Spleen (tissue), 11 donors: ENCODE measurements around the gene ATRN. TPM values are rescaled to one million over a fixed set of nuclear protein-coding genes. Genes with fewer than 3 reads are reported as not detected.

Experiments
- DNase-seq: peaks from one replicate; pipeline ENCODE4 v3.0.0-alpha.2; 2020
- H3K27ac ChIP-seq, 8 donors: fragments of 200-600 bp; sonication (generic) in 7 of 8; 1 replicate in 4 of 8; 2 replicates in 4 of 8; pipeline versions ENCODE4 v1.5.0 to v1.8.0; 2016 to 2021; ENCODE audit warnings: inconsistent platforms in 4 of 8, mild to moderate bottlenecking in 4 of 8, moderate library complexity in 1 of 8
- H3K27me3 ChIP-seq, 7 donors: fragments of 200-600 bp; sonication (generic) in 6 of 7; replicated peaks in 1 of 7; 1 replicate in 4 of 7; 2 replicates in 3 of 7; pipeline versions ENCODE4 v1.5.0 to v1.8.0; 2016 to 2021; ENCODE audit warnings: inconsistent platforms in 3 of 7, mild to moderate bottlenecking in 1 of 7
- H3K36me3 ChIP-seq, 6 donors: fragments of 200-600 bp; sonication (generic) in 5 of 6; 1 replicate in 4 of 6; 2 replicates in 2 of 6; pipeline versions ENCODE4 v1.5.0 to v1.8.0; 2016 to 2021; ENCODE audit warnings: inconsistent platforms in 2 of 6
- H3K4me1 ChIP-seq, 6 donors: fragments of 200-600 bp; sonication (generic) in 5 of 6; 1 replicate in 3 of 6; 2 replicates in 3 of 6; pipeline versions ENCODE4 v1.5.0 to v1.8.0; 2016 to 2021; ENCODE audit warnings: inconsistent platforms in 3 of 6
- H3K4me3 ChIP-seq, 8 donors: fragments of 200-600 bp; sonication (generic) in 7 of 8; 1 replicate in 4 of 8; 2 replicates in 4 of 8; pipeline versions ENCODE4 v1.5.0 to v1.8.0; 2016 to 2021; ENCODE audit warnings: inconsistent platforms in 4 of 8, mild to moderate bottlenecking in 4 of 8, moderate library complexity in 2 of 8
- H3K9me3 ChIP-seq, 8 donors: fragments of 200-600 bp; sonication (generic) in 7 of 8; 1 replicate in 4 of 8; 2 replicates in 4 of 8; pipeline versions ENCODE4 v1.5.0 to v1.8.0; 2016 to 2021; ENCODE audit warnings: inconsistent platforms in 4 of 8
- POLR2A ChIP-seq, 3 donors: fragments of 450-650 bp; IDR thresholded peaks; one replicate each; pipeline ENCODE4 v1.5.1; 2017; ENCODE audit warnings: antibody characterized with exemption in 3 of 3, mild to moderate bottlenecking in 1 of 3
- POLR2AphosphoS5 ChIP-seq, 3 donors: sonication (generic); formaldehyde crosslinking; IDR thresholded peaks; one replicate each; pipeline ENCODE4 v1.5.1; 2017; ENCODE audit warnings: antibody characterized with exemption in 3 of 3
- WGBS, 5 donors: extraction: QIAGEN DNeasy Blood & Tissue Kit in 3 of 5; methylation state at CpG; one replicate each; pipeline versions ENCODE4 v1.1.5 to v1.1.7; 2013 to 2018; 5-methylcytosine and 5-hydroxymethylcytosine counted together
- intact Hi-C: fragments of 100-400 bp; cut with DNase I; formaldehyde crosslinking; loops from one replicate; pipeline ENCODE4 v1.15.0; 2023; ENCODE audit warnings: low total_unique reads
- polyA plus RNA-seq, 3 donors: library from polyadenylated mRNA; stranded (reverse); fragments of 200-250 nt; gene quantifications; one replicate each; pipeline ENCODE4 v1.2.1, GENCODE V29; 2013
- total RNA-seq, 7 donors: library from RNA; depleted of rRNA in 3 of 7; stranded (reverse); fragments of >200 nt in 3 of 7; fragmentation: NEBNext Ultra II Directional in 4 of 7; extraction: Animal tissue kit (Norgen Biotek cat#: 25700) in 4 of 7; gene quantifications; one replicate each; pipeline versions ENCODE4 v1.1.0 to v1.2.1, GENCODE V29; 2016 to 2021
- TF ChIP-seq, protein P1 (sequence below), 11 experiments: fragments of 200-600 bp in 7 of 11; fragments of 450-650 bp in 4 of 11; sonication (generic) in 4 of 11; IDR thresholded peaks in 8 of 11; conservative IDR thresholded peaks in 3 of 11; 1 replicate in 7 of 11; 2 replicates in 4 of 11; pipeline versions ENCODE4 v1.4.0 to v1.8.0; 2016 to 2021; ENCODE audit warnings: antibody characterized with exemption in 11 of 11, inconsistent platforms in 4 of 11, mild to moderate bottlenecking in 1 of 11
- donor health status: healthy with polysubstance abuse.
- donor health status: DM: no; HTN: no; CAD: no; lungs with moderate emphysema.
- donor health status: DM: no; HTN: no; CAD: no.
- donor health status: Bipolar disorder and iron deficiency.
- donor health status: healthy.
- donor health status: DM: no; HTN: no; CAD: no.
- donor health status: DM: yes; HTN: yes; CAD: no.

ATRN gene
- total and polyA plus RNA-seq, 10 donors: 1.8 to 49.9 (median 27.6) TPM

GRCh38 chr20:3483784-3484183 is 13.0 kb downstream of the ATRN start:
- intact Hi-C loops: no loop called here
- no peak overlapping the region for H3K27ac ChIP-seq

GRCh38 chr20:3485913-3486312 is 15.1 kb downstream of the ATRN start:
- DNase-seq: no peak
- WGBS, 5 donors: 95 to 100% (median 98%) methylated on average over 1 of the region's 1 CpG
- H3K27me3 ChIP-seq: no peaks in the 10 kb centered on the region
- no peak for TF ChIP-seq POLR2A (IDR thresholded peaks at IDR 0.05)
- TF ChIP-seq, protein P1, sequence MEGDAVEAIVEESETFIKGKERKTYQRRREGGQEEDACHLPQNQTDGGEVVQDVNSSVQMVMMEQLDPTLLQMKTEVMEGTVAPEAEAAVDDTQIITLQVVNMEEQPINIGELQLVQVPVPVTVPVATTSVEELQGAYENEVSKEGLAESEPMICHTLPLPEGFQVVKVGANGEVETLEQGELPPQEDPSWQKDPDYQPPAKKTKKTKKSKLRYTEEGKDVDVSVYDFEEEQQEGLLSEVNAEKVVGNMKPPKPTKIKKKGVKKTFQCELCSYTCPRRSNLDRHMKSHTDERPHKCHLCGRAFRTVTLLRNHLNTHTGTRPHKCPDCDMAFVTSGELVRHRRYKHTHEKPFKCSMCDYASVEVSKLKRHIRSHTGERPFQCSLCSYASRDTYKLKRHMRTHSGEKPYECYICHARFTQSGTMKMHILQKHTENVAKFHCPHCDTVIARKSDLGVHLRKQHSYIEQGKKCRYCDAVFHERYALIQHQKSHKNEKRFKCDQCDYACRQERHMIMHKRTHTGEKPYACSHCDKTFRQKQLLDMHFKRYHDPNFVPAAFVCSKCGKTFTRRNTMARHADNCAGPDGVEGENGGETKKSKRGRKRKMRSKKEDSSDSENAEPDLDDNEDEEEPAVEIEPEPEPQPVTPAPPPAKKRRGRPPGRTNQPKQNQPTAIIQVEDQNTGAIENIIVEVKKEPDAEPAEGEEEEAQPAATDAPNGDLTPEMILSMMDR (IDR thresholded peaks at IDR 0.05 in 8 of 11, conservative IDR thresholded peaks at IDR 0.05 in 3 of 11): no peak
- TF ChIP-seq POLR2AphosphoS5 (IDR thresholded peaks at IDR 0.05): no peak
- intact Hi-C loops: no loop called here
- peaks cover 0 to 32% (median 13%) of the 10 kb centered on the region in 6 donors for H3K4me1 ChIP-seq
- H3K36me3 ChIP-seq: peaks cover 0 to 25% (median 2%) of the 10 kb centered on the region in 6 donors
- no peak overlapping the region for H3K4me3 ChIP-seq
- H3K27ac ChIP-seq: no peak overlapping the region
- peaks cover 4 to 18% (median 15%) of the 10 kb centered on the region in 8 donors for H3K9me3 ChIP-seq

More at GRCh38 chr20:3483784-3484183, 13.0 kb downstream of the ATRN start:
- no peak overlapping the region for H3K4me3 ChIP-seq
- peaks cover 0 to 42% (median 13%) of the 10 kb centered on the region in 6 donors for H3K4me1 ChIP-seq
- 88 to 97% (median 91%) methylated on average over 1 of the region's 1 CpG for WGBS, 5 donors
- DNase-seq: no peak
- H3K36me3 ChIP-seq: peaks cover 0 to 7% (median 0%) of the 10 kb centered on the region in 6 donors
- no peaks in the 10 kb centered on the region for H3K27me3 ChIP-seq
- peaks cover 4 to 18% (median 15%) of the 10 kb centered on the region in 8 donors for H3K9me3 ChIP-seq
- no peak for TF ChIP-seq POLR2A (IDR thresholded peaks at IDR 0.05)
- TF ChIP-seq, protein P1 (IDR thresholded peaks at IDR 0.05 in 8 of 11, conservative IDR thresholded peaks at IDR 0.05 in 3 of 11): no peak
- TF ChIP-seq POLR2AphosphoS5 (IDR thresholded peaks at IDR 0.05): no peak

- 93 to 100% (median 96%) methylated on average over 1 of the region's 1 CpG for WGBS, 5 donors
- intact Hi-C loops: no loop called here
- Histone ChIP-seq H3K4me3 (no peak overlapping the region), H3K4me1 (peaks cover 0 to 26% (median 11%) of the 10 kb centered on the region in 6 donors), H3K36me3 (peaks cover 0 to 26% (median 2%) of the 10 kb centered on the region in 6 donors), H3K9me3 (peaks cover 4 to 18% (median 15%) of the 10 kb centered on the region in 8 donors), H3K27ac (no peak overlapping the region), H3K27me3 (no peaks in the 10 kb centered on the region)
- DNase-seq: no peak
- TF ChIP-seq POLR2A (IDR thresholded peaks at IDR 0.05) (no peak), POLR2AphosphoS5 (IDR thresholded peaks at IDR 0.05) (no peak)
- TF ChIP-seq, protein P1 (IDR thresholded peaks at IDR 0.05 in 8 of 11, conservative IDR thresholded peaks at IDR 0.05 in 3 of 11): no peak
These were observed 16.0 kb downstream of the ATRN start for GRCh38 chr20:3486850-3487249.

DNA sequence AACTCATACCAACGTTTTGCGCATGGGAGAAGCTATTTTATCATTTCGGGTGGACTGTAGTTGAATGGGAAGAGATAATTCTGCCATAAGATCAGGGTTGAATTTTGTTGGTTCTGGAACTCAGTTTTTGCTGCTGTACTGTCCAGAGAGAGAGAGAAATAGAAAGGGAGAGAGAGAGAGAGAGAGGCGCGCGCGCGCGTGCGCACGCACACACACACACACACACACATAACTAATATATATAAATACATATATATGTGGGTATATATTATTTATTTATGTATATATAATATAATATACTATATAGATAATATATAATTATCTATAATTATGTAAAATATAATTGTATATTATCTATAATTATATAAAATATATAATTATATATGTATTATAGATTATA is 21.9 kb downstream of the ATRN start:
- Histone ChIP-seq H3K36me3 (peaks cover 0 to 21% (median 2%) of the 10 kb centered on the region in 6 donors), H3K27me3 (no peaks in the 10 kb centered on the region), H3K4me1 (no peaks in the 10 kb centered on the region), H3K27ac (no peak overlapping the region), H3K9me3 (peaks cover 0 to 21% (median 4%) of the 10 kb centered on the region in 8 donors), H3K4me3 (no peak overlapping the region)
- no peak for DNase-seq
- TF ChIP-seq POLR2AphosphoS5 (IDR thresholded peaks at IDR 0.05) (no peak), POLR2A (IDR thresholded peaks at IDR 0.05) (no peak)
- TF ChIP-seq, protein P1 (IDR thresholded peaks at IDR 0.05 in 8 of 11, conservative IDR thresholded peaks at IDR 0.05 in 3 of 11): no peak
- intact Hi-C loops: no loop called here
- 84 to 96% (median 94%) methylated on average over 11 of the region's 11 CpGs for WGBS, 5 donors
